HG03457 (cell line): Measurements from ENCODE around the gene MUC3A.
"Not testable (repeated sequence)": the region's sequence is repeated elsewhere in the genome, so short reads cannot be mapped to it uniquely, and the experiment has no call there.

Experiments used
- ATAC-seq: cut with Tn5 transposase; IDR thresholded peaks from one replicate; pipeline ENCODE4 v1.9.1; 2021; ENCODE audit warnings: moderate number of reproducible peaks; ENCODE audit not compliant: unreplicated experiment

Gene MUC3A

GRCh38 chr7:100969066-100969615, 19.8 kb downstream of the MUC3A start, which contains the start of gene MUC12:
MUC12 (plus strand) TSS chr7:100969565; CDS start chr7:100969623, 58 bp downstream.
- no peak for ATAC-seq

- no peak for ATAC-seq
These were observed 22.0 kb downstream of the MUC3A start for GRCh38 chr7:100971111-100972001.

- no peak for ATAC-seq
These were observed 22.6 kb downstream of the MUC3A start for GRCh38 chr7:100972002-100972347.

GRCh38 chr7:100974021-100974420, 24.7 kb downstream of the MUC3A start:
- no peak for ATAC-seq

GRCh38 chr7:100975371-100975821, 26.1 kb downstream of the MUC3A start:
- no peak for ATAC-seq

- ATAC-seq = no peak
These were observed 29.0 kb downstream of the MUC3A start for GRCh38 chr7:100978300-100978699.

GRCh38 chr7:100983451-100984187, 34.3 kb downstream of the MUC3A start:
- no peak for ATAC-seq

- ATAC-seq = not testable (repeated sequence)
These were observed 35.0 kb downstream of the MUC3A start for GRCh38 chr7:100984241-100984918.

GRCh38 chr7:100985033-100985797, 35.9 kb downstream of the MUC3A start:
- ATAC-seq = not testable (repeated sequence)

GRCh38 chr7:100991631-100992030, 42.3 kb downstream of the MUC3A start:
- ATAC-seq = no peak

GRCh38 chr7:100992280-100992679, 42.9 kb downstream of the MUC3A start:
- not testable (repeated sequence) for ATAC-seq

GRCh38 chr7:100994671-100995070, 45.3 kb downstream of the MUC3A start:
- ATAC-seq = not testable (repeated sequence)

- not testable (repeated sequence) for ATAC-seq
These were observed 49.2 kb downstream of the MUC3A start for GRCh38 chr7:100998530-100998929.

- not testable (repeated sequence) for ATAC-seq
These were observed 50.0 kb downstream of the MUC3A start for GRCh38 chr7:100999334-100999733.

GRCh38 chr7:101000025-101000424, 50.7 kb downstream of the MUC3A start:
- not testable (repeated sequence) for ATAC-seq

- ATAC-seq = not testable (repeated sequence)
These were observed 53.0 kb downstream of the MUC3A start for GRCh38 chr7:101002333-101002732.

- ATAC-seq = not testable (repeated sequence)
These were observed 58.0 kb downstream of the MUC3A start for GRCh38 chr7:101007361-101007760.

GRCh38 chr7:101009629-101010028, 60.3 kb downstream of the MUC3A start:
- ATAC-seq = no peak

- no peak for ATAC-seq
These were observed 63.6 kb downstream of the MUC3A start for GRCh38 chr7:101012931-101013330.

GRCh38 chr7:101015626-101016025, 66.3 kb downstream of the MUC3A start:
- no peak for ATAC-seq
